C4-2B (cell line): ENCODE data around the gene DNAJB1.

Experiments
- CTCF ChIP-seq: fragments of 450-650 bp; conservative IDR thresholded peaks from 2 replicates; pipeline ENCODE4 v1.5.1; 2017; ENCODE audit warnings: mild to moderate bottlenecking
- ZFX ChIP-seq: fragments of 450-650 bp; IDR thresholded peaks from 2 replicates; pipeline ENCODE4 v1.6.1; 2017

- no peak for TF ChIP-seq CTCF
- TF ChIP-seq ZFX = no peak
Observed at GRCh38 chr19:14492756-14493337, 25.4 kb downstream of the DNAJB1 start.
